SK-N-SH (cell line): ENCODE data around the gene HMGCS1. TPM values are rescaled to one million over a fixed set of nuclear protein-coding genes. Genes with fewer than 3 reads are reported as not detected.

ENCODE experiments used
- CTCF ChIA-PET: fragments of 300-600, 350-600 bp; formaldehyde crosslinking; extraction: SDS; loops from one replicate; lab custom pipeline; 2021; lab: Yijun Ruan, JAX
- POLR2A ChIA-PET: fragments of 350-600 bp; sonication (Branson Sonifier 250); formaldehyde crosslinking; extraction: SDS; loops from one replicate; lab custom pipeline; 2020; ENCODE audit warnings: antibody characterized with exemption, inconsistent platforms; lab: Yijun Ruan, JAX
- DNase-seq: peaks from one replicate; pipeline ENCODE4 v3.0.0; 2012
- H2AFZ ChIP-seq: fragments of 200-600 bp; sonication (generic); 2 replicates; pipeline ENCODE4 v1.8.1; 2016; ENCODE audit warnings: antibody characterized with exemption, mild to moderate bottlenecking, low read depth
- H3F3A ChIP-seq: fragments of 200-600 bp; sonication (generic); replicated peaks from 2 replicates; pipeline ENCODE3; 2016; ENCODE audit warnings: antibody characterized with exemption, mild to moderate bottlenecking; ENCODE audit not compliant: insufficient read depth
- H3K27ac ChIP-seq, 2 experiments: fragments of 200-500 bp in 1 of 2; fragments of 200-600 bp in 1 of 2; sonication (Bioruptor generic) in 1 of 2; sonication (generic), shearing (Covaris generic) in 1 of 2; 2 replicates each; pipeline versions ENCODE4 v1.5.1 to v1.6.1; 2014 to 2016; ENCODE audit warnings: low read depth in 2 of 2, inconsistent platforms in 1 of 2, low read length in 1 of 2, mild to moderate bottlenecking in 1 of 2, mixed read lengths in 1 of 2
- H3K27me3 ChIP-seq: fragments of 200-600 bp; sonication (generic), shearing (Covaris generic); 2 replicates; pipeline ENCODE4 v1.6.1; 2016; ENCODE audit warnings: mixed run types; ENCODE audit not compliant: insufficient read depth
- H3K36me3 ChIP-seq, 2 experiments: fragments of 200-500 bp in 1 of 2; fragments of 200-600 bp in 1 of 2; sonication (Bioruptor generic) in 1 of 2; sonication (generic) in 1 of 2; replicated peaks in 1 of 2; 2 replicates each; pipeline versions ENCODE3 to v1.5.1; 2014 to 2016; ENCODE audit warnings: low read length in 1 of 2, mild to moderate bottlenecking in 1 of 2; ENCODE audit not compliant: insufficient read depth in 2 of 2, control insufficient read depth in 1 of 2
- H3K4me1 ChIP-seq, 2 experiments: fragments of 200-500 bp in 1 of 2; fragments of 200-600 bp in 1 of 2; sonication (Bioruptor generic) in 1 of 2; sonication (generic), shearing (Covaris generic) in 1 of 2; 2 replicates each; pipeline versions ENCODE4 v1.5.1 to v1.6.1; 2014 to 2016; ENCODE audit warnings: low read depth in 1 of 2, low read length in 1 of 2, mixed run types in 1 of 2; ENCODE audit not compliant: insufficient read depth in 2 of 2, control insufficient read depth in 1 of 2
- H3K4me2 ChIP-seq: fragments of 200-600 bp; sonication (generic), shearing (Covaris generic); 2 replicates; pipeline ENCODE4 v1.6.1; 2017; ENCODE audit warnings: mixed run types
- H3K4me3 ChIP-seq, 2 experiments: fragments of 200-500 bp in 1 of 2; fragments of 200-600 bp in 1 of 2; sonication (Bioruptor generic) in 1 of 2; sonication (generic), shearing (Covaris generic) in 1 of 2; 2 replicates each; pipeline versions ENCODE4 v1.5.1 to v1.8.1; 2014 to 2016; ENCODE audit warnings: low read depth in 2 of 2, inconsistent platforms in 1 of 2, low read length in 1 of 2, mild to moderate bottlenecking in 1 of 2, mixed read lengths in 1 of 2, moderate library complexity in 1 of 2
- H3K79me2 ChIP-seq: fragments of 200-600 bp; sonication (generic); 2 replicates; pipeline ENCODE4 v1.8.1; 2017; ENCODE audit warnings: mild to moderate bottlenecking; ENCODE audit not compliant: insufficient read depth
- H3K9ac ChIP-seq: fragments of 200-600 bp; sonication (generic); 2 replicates; pipeline ENCODE4 v1.6.1; 2017; ENCODE audit warnings: mixed run types
- H3K9me2 ChIP-seq: fragments of 200-600 bp; sonication (generic); 2 replicates; pipeline ENCODE4 v1.6.1; 2017; ENCODE audit warnings: mixed run types
- H3K9me3 ChIP-seq: fragments of 200-600 bp; sonication (generic); 2 replicates; pipeline ENCODE4 v1.6.1; 2017; ENCODE audit warnings: mixed run types, mild to moderate bottlenecking, moderate library complexity
- H4K20me1 ChIP-seq: fragments of 200-600 bp; sonication (generic); 2 replicates; pipeline ENCODE4 v1.6.1; 2017; ENCODE audit warnings: mild to moderate bottlenecking, mixed run types; ENCODE audit not compliant: insufficient read depth
- CTCF ChIP-seq: fragments of 200-600 bp; sonication (generic); IDR thresholded peaks from 2 replicates; pipeline ENCODE4 v1.6.1; 2017; ENCODE audit warnings: antibody characterized with exemption, mild to moderate bottlenecking, moderate library complexity
- FOXJ3 ChIP-seq: sonication (generic); formaldehyde crosslinking; IDR thresholded peaks from 2 replicates; pipeline ENCODE4 v1.5.1; 2020; ENCODE audit warnings: mild to moderate bottlenecking, missing genetic modification reagents
- GATA2 ChIP-seq: sonication (generic); formaldehyde crosslinking; IDR thresholded peaks from 2 replicates; pipeline ENCODE4 v1.5.0; 2020; ENCODE audit warnings: mild to moderate bottlenecking, missing genetic modification reagents
- MAX ChIP-seq: IDR thresholded peaks from 2 replicates; pipeline ENCODE4 v1.4.0; 2012; ENCODE audit warnings: low read depth
- MEF2A ChIP-seq: IDR thresholded peaks from 2 replicates; pipeline ENCODE4 v1.4.0; 2012; ENCODE audit warnings: low read depth, borderline replicate concordance
- MXI1 ChIP-seq: IDR thresholded peaks from 2 replicates; pipeline ENCODE4 v1.6.1; 2012; ENCODE audit warnings: mild to moderate bottlenecking, low read depth, low read length, improper control_type of control experiment
- PBX3 ChIP-seq: IDR thresholded peaks from 2 replicates; pipeline ENCODE4; 2012
- RAD21 ChIP-seq: IDR thresholded peaks from 2 replicates; pipeline ENCODE4 v1.6.1; 2012; ENCODE audit warnings: mild to moderate bottlenecking, low read length
- SMC3 ChIP-seq: IDR thresholded peaks from 2 replicates; pipeline ENCODE4 v1.6.1; 2012; ENCODE audit warnings: low read depth, low read length, improper control_type of control experiment
- TCF12 ChIP-seq: IDR thresholded peaks from 2 replicates; pipeline ENCODE4 v1.4.0; 2012
- TEAD4 ChIP-seq: IDR thresholded peaks from 2 replicates; pipeline ENCODE4 v1.4.0; 2012; ENCODE audit warnings: mild to moderate bottlenecking, borderline replicate concordance; ENCODE audit not compliant: insufficient read depth
- ZBTB33 ChIP-seq: IDR thresholded peaks from 2 replicates; pipeline ENCODE4 v1.4.0; 2012; ENCODE audit warnings: low read depth, borderline replicate concordance
- WGBS: methylation state at CpG from one replicate; pipeline ENCODE4 v1.1.6; 2017; ENCODE audit warnings: low lambda C conversion rate; 5-methylcytosine and 5-hydroxymethylcytosine counted together
- polyA plus RNA-seq, 3 experiments: library from polyadenylated mRNA; depleted of rRNA; stranded (reverse); fragments of >200 nt; gene quantifications; 2 replicates each; pipeline ENCODE4 v1.2.3, GENCODE V29; 2012

HMGCS1 gene
- polyA plus RNA-seq, 1 of the 3 experiments (the other 2 are of a cell fraction): 8.2 TPM

- Histone ChIP-seq H3K9me2 (no peaks in the 10 kb centered on the region), H3K9me3 (no peaks in the 10 kb centered on the region), H3F3A (peaks cover 5% of the 10 kb centered on the region), H4K20me1 (peaks cover 9% of the 10 kb centered on the region; the same call in 1 of the 2 replicates), H3K27me3 (no peaks in the 10 kb centered on the region), H3K4me1 (peaks cover 0 to 23% of the 10 kb centered on the region in 2 experiments; a peak in 3 of 4 replicates), H3K4me3 (no peak overlapping the region), H3K79me2 (peaks cover 55% of the 10 kb centered on the region), H2AFZ (no peak overlapping the region), H3K36me3 (peaks cover under 1 to 2% of the 10 kb centered on the region in 2 experiments), H3K4me2 (no peak overlapping the region), H3K9ac (no peak overlapping the region), H3K27ac (peak overlapping the region in 1 of 2 experiments; percentile 66; a peak in 2 of 4 replicates)
- ChIA-PET CTCF (interaction anchor here (0.6 to 1.8 kb wide), 23 partner anchors 11 to 265 kb away, joined by 3 to 6 read pairs (median 3); no protein-coding TSS in a partner anchor), POLR2A (no interaction called here)
- whole genome bisulfite sequencing: 15% methylated on average over 1 of the region's 1 CpG
- TF ChIP-seq TEAD4 (no peak), SMC3 (peak; percentile 49), CTCF (peak; percentile 84), MXI1 (no peak), ZBTB33 (no peak), RAD21 (peak; percentile 66), GATA2 (CRISPR knock-in tag) (no peak), MEF2A (no peak), FOXJ3 (CRISPR knock-in tag) (no peak), TCF12 (no peak), PBX3 (no peak), MAX (no peak)
- peak; percentile 27 for DNase-seq
Measured at GRCh38 chr5:43305948-43306565, 7.2 kb downstream of the HMGCS1 start.
